ENCODE measurements around the gene FAM107B.

- TF ChIP-seq CTCF (IDR thresholded peaks at IDR 0.05) (no peak), POLR2A (IDR thresholded peaks at IDR 0.05) (no peak)
Measured at GRCh38 chr10:14603534-14604102, 171.1 kb downstream of the FAM107B start.

All from adrenal gland (tissue), 5 donors.